ENCODE results near the gene TOMM40L.
A peak's percentile ranks its signal among the peaks of the same experiment; 100 is the strongest.

TOMM40L gene

GRCh38 chr1:161188381-161188780 is 37.5 kb upstream of the TOMM40L start:
- no peak overlapping the region for H3K9ac ChIP-seq (ENCODE audit: low read depth, low read length)
- H3K27ac ChIP-seq (ENCODE audit: low read depth, low read length) = no peak overlapping the region
- H3K9me3 ChIP-seq (ENCODE audit: control insufficient read depth, insufficient read depth, low read length) = no peaks in the 10 kb centered on the region
- no peak overlapping the region for H3K4me3 ChIP-seq (ENCODE audit: low read depth, low read length)
- peaks cover 5% of the 10 kb centered on the region for H3K36me3 ChIP-seq (ENCODE audit: control insufficient read depth, insufficient read depth, low read length)
- H3K27me3 ChIP-seq (ENCODE audit: control insufficient read depth, insufficient read depth, low read length) = no peaks in the 10 kb centered on the region
- H3K4me1 ChIP-seq (ENCODE audit: control insufficient read depth, insufficient read depth, low read length) = no peaks in the 10 kb centered on the region

GRCh38 chr1:161189036-161189435 is 36.8 kb upstream of the TOMM40L start:
- Histone ChIP-seq H3K4me1 (ENCODE audit: control insufficient read depth, insufficient read depth, low read length) (no peaks in the 10 kb centered on the region), H3K27me3 (ENCODE audit: control insufficient read depth, insufficient read depth, low read length) (no peaks in the 10 kb centered on the region), H3K36me3 (ENCODE audit: control insufficient read depth, insufficient read depth, low read length) (peaks cover 5% of the 10 kb centered on the region), H3K9me3 (ENCODE audit: control insufficient read depth, insufficient read depth, low read length) (no peaks in the 10 kb centered on the region), H3K27ac (ENCODE audit: low read depth, low read length) (no peak overlapping the region), H3K9ac (ENCODE audit: low read depth, low read length) (no peak overlapping the region), H3K4me3 (ENCODE audit: low read depth, low read length) (no peak overlapping the region)

- Histone ChIP-seq H3K27me3 (ENCODE audit: control insufficient read depth, insufficient read depth, low read length) (no peaks in the 10 kb centered on the region), H3K27ac (ENCODE audit: low read depth, low read length) (no peak overlapping the region), H3K36me3 (ENCODE audit: control insufficient read depth, insufficient read depth, low read length) (peaks cover 5% of the 10 kb centered on the region), H3K4me1 (ENCODE audit: control insufficient read depth, insufficient read depth, low read length) (no peaks in the 10 kb centered on the region), H3K9me3 (ENCODE audit: control insufficient read depth, insufficient read depth, low read length) (no peaks in the 10 kb centered on the region), H3K4me3 (ENCODE audit: low read depth, low read length) (no peak overlapping the region), H3K9ac (ENCODE audit: low read depth, low read length) (no peak overlapping the region)
Observed at GRCh38 chr1:161190962-161191521, 34.8 kb upstream of the TOMM40L start.

GRCh38 chr1:161191971-161192370 is 33.9 kb upstream of the TOMM40L start:
- H3K36me3 ChIP-seq (ENCODE audit: control insufficient read depth, insufficient read depth, low read length) = peaks cover 5% of the 10 kb centered on the region
- no peaks in the 10 kb centered on the region; the same call in 1 of the 2 replicates for H3K4me1 ChIP-seq (ENCODE audit: control insufficient read depth, insufficient read depth, low read length)
- no peak overlapping the region for H3K9ac ChIP-seq (ENCODE audit: low read depth, low read length)
- no peak overlapping the region for H3K4me3 ChIP-seq (ENCODE audit: low read depth, low read length)
- H3K27me3 ChIP-seq (ENCODE audit: control insufficient read depth, insufficient read depth, low read length) = no peaks in the 10 kb centered on the region
- no peak overlapping the region for H3K27ac ChIP-seq (ENCODE audit: low read depth, low read length)
- no peaks in the 10 kb centered on the region for H3K9me3 ChIP-seq (ENCODE audit: control insufficient read depth, insufficient read depth, low read length)

- no peak overlapping the region for H3K27ac ChIP-seq (ENCODE audit: low read depth, low read length)
- H3K27me3 ChIP-seq (ENCODE audit: control insufficient read depth, insufficient read depth, low read length) = no peaks in the 10 kb centered on the region
- no peak overlapping the region for H3K9ac ChIP-seq (ENCODE audit: low read depth, low read length)
- peaks cover 5% of the 10 kb centered on the region for H3K36me3 ChIP-seq (ENCODE audit: control insufficient read depth, insufficient read depth, low read length)
- H3K4me3 ChIP-seq (ENCODE audit: low read depth, low read length) = no peak overlapping the region
- H3K9me3 ChIP-seq (ENCODE audit: control insufficient read depth, insufficient read depth, low read length) = no peaks in the 10 kb centered on the region
- H3K4me1 ChIP-seq (ENCODE audit: control insufficient read depth, insufficient read depth, low read length) = peaks cover 5% of the 10 kb centered on the region
Observed at GRCh38 chr1:161192476-161193465, 33.1 kb upstream of the TOMM40L start.

- no peaks in the 10 kb centered on the region for H3K9me3 ChIP-seq (ENCODE audit: control insufficient read depth, insufficient read depth, low read length)
- H3K9ac ChIP-seq (ENCODE audit: low read depth, low read length) = no peak overlapping the region
- H3K4me3 ChIP-seq (ENCODE audit: low read depth, low read length) = no peak overlapping the region
- no peak overlapping the region for H3K27ac ChIP-seq (ENCODE audit: low read depth, low read length)
- H3K27me3 ChIP-seq (ENCODE audit: control insufficient read depth, insufficient read depth, low read length) = no peaks in the 10 kb centered on the region
- H3K36me3 ChIP-seq (ENCODE audit: control insufficient read depth, insufficient read depth, low read length) = peaks cover 5% of the 10 kb centered on the region
- peaks cover 13% of the 10 kb centered on the region for H3K4me1 ChIP-seq (ENCODE audit: control insufficient read depth, insufficient read depth, low read length)
Observed at GRCh38 chr1:161193561-161194235, 32.2 kb upstream of the TOMM40L start.

- Histone ChIP-seq H3K4me3 (ENCODE audit: low read depth, low read length) (no peak overlapping the region), H3K4me1 (ENCODE audit: control insufficient read depth, insufficient read depth, low read length) (peaks cover 28% of the 10 kb centered on the region)
Observed at GRCh38 chr1:161195171-161195570, 30.7 kb upstream of the TOMM40L start.

GRCh38 chr1:161196111-161196510 is 29.7 kb upstream of the TOMM40L start:
- H3K4me1 ChIP-seq (ENCODE audit: control insufficient read depth, insufficient read depth, low read length) = peaks cover 37% of the 10 kb centered on the region

More at GRCh38 chr1:161195171-161195570, 30.7 kb upstream of the TOMM40L start:
- Histone ChIP-seq H3K36me3 (ENCODE audit: control insufficient read depth, insufficient read depth, low read length) (peaks cover 5% of the 10 kb centered on the region), H3K27ac (ENCODE audit: low read depth, low read length) (no peak overlapping the region), H3K9ac (ENCODE audit: low read depth, low read length) (no peak overlapping the region), H3K9me3 (ENCODE audit: control insufficient read depth, insufficient read depth, low read length) (no peaks in the 10 kb centered on the region), H3K27me3 (ENCODE audit: control insufficient read depth, insufficient read depth, low read length) (no peaks in the 10 kb centered on the region)

GRCh38 chr1:161196521-161197451 is 29.1 kb upstream of the TOMM40L start:
- Histone ChIP-seq H3K9me3 (ENCODE audit: control insufficient read depth, insufficient read depth, low read length) (no peaks in the 10 kb centered on the region), H3K27ac (ENCODE audit: low read depth, low read length) (no peak overlapping the region), H3K4me1 (ENCODE audit: control insufficient read depth, insufficient read depth, low read length) (peaks cover 44% of the 10 kb centered on the region), H3K36me3 (ENCODE audit: control insufficient read depth, insufficient read depth, low read length) (no peaks in the 10 kb centered on the region), H3K9ac (ENCODE audit: low read depth, low read length) (no peak overlapping the region), H3K4me3 (ENCODE audit: low read depth, low read length) (no peak overlapping the region), H3K27me3 (ENCODE audit: control insufficient read depth, insufficient read depth, low read length) (no peaks in the 10 kb centered on the region)

More at GRCh38 chr1:161196111-161196510, 29.7 kb upstream of the TOMM40L start:
- Histone ChIP-seq H3K4me3 (ENCODE audit: low read depth, low read length) (no peak overlapping the region), H3K9me3 (ENCODE audit: control insufficient read depth, insufficient read depth, low read length) (no peaks in the 10 kb centered on the region), H3K9ac (ENCODE audit: low read depth, low read length) (no peak overlapping the region), H3K27me3 (ENCODE audit: control insufficient read depth, insufficient read depth, low read length) (no peaks in the 10 kb centered on the region), H3K36me3 (ENCODE audit: control insufficient read depth, insufficient read depth, low read length) (peaks cover 5% of the 10 kb centered on the region; the same call in 1 of the 2 replicates), H3K27ac (ENCODE audit: low read depth, low read length) (no peak overlapping the region)

GRCh38 chr1:161197560-161198193 is 28.2 kb upstream of the TOMM40L start:
- Histone ChIP-seq H3K27me3 (ENCODE audit: control insufficient read depth, insufficient read depth, low read length) (no peaks in the 10 kb centered on the region), H3K9ac (ENCODE audit: low read depth, low read length) (no peak overlapping the region), H3K36me3 (ENCODE audit: control insufficient read depth, insufficient read depth, low read length) (no peaks in the 10 kb centered on the region), H3K9me3 (ENCODE audit: control insufficient read depth, insufficient read depth, low read length) (no peaks in the 10 kb centered on the region), H3K4me1 (ENCODE audit: control insufficient read depth, insufficient read depth, low read length) (peaks cover 46% of the 10 kb centered on the region), H3K27ac (ENCODE audit: low read depth, low read length) (peak overlapping the region; percentile 5), H3K4me3 (ENCODE audit: low read depth, low read length) (no peak overlapping the region)
